ENCODE results near the gene ANKRD44.

GRCh38 chr2:197081294-197081693 is 229.3 kb downstream of the ANKRD44 start:
- TF ChIP-seq CTCF (IDR thresholded peaks at IDR 0.05; ENCODE audit: low read length) (no peak), EZH2 (IDR thresholded peaks at IDR 0.05; ENCODE audit: borderline replicate concordance, low read length) (no peak)
